A549 (cell line): ENCODE results near the gene LSM3. TPM values are rescaled to one million over a fixed set of nuclear protein-coding genes. Genes with fewer than 3 reads are reported as not detected.

Source experiments
- ATAC-seq, 2 experiments: fragments of 200-7000 bp in 1 of 2; fragments of >200 bp in 1 of 2; cut with Nextera tagmentation in 1 of 2; cut with Tn5 transposase in 1 of 2; 3 replicates each; pipeline versions ENCODE4 v1.8.0 to v1.9.1; 2018 to 2020; ENCODE audit warnings: mild to moderate bottlenecking in 1 of 2, moderate library complexity in 1 of 2
- CTCF ChIA-PET: fragments of 300-600 bp; sonication (Branson Sonifier 250); formaldehyde crosslinking; extraction: SDS; loops from one replicate; lab custom pipeline; 2021; ENCODE audit warnings: antibody characterized with exemption, inconsistent platforms; lab: Yijun Ruan, JAX
- POLR2A ChIA-PET: fragments of 350-600 bp; formaldehyde crosslinking; extraction: SDS; loops from one replicate; lab custom pipeline; 2021; ENCODE audit warnings: antibody characterized with exemption, inconsistent platforms; lab: Yijun Ruan, JAX
- DNase-seq, 2 experiments: peaks; one replicate each; pipeline versions ENCODE4 v3.0.0 to v3.0.0-alpha.2; 2011 to 2016; ENCODE audit warnings: low read depth in 1 of 2, low spot score in 1 of 2
- FAIRE-seq: peaks from 2 replicates; lab custom pipeline; 2011; peaks lifted over from hg19 to GRCh38; lab: Jason Lieb, UNC
- H3K27ac ChIP-seq, 2 experiments: fragments of >200 bp; sonication (Bioruptor Twin); formaldehyde crosslinking; 3 replicates each; pipeline ENCODE4 v1.5.1; 2016 to 2017
- H3K4me1 ChIP-seq: fragments of >200 bp; sonication (Bioruptor Twin); formaldehyde crosslinking; 3 replicates; pipeline ENCODE4 v1.6.1; 2016
- H3K4me2 ChIP-seq: fragments of >200 bp; sonication (Bioruptor Twin); formaldehyde crosslinking; 3 replicates; pipeline ENCODE4 v1.6.1; 2016
- H3K4me3 ChIP-seq: fragments of >200 bp; sonication (Bioruptor Twin); formaldehyde crosslinking; 3 replicates; pipeline ENCODE4 v1.5.1; 2016
- H3K9me3 ChIP-seq: fragments of >200 bp; sonication (Bioruptor Twin); formaldehyde crosslinking; 3 replicates; pipeline ENCODE4 v1.6.1; 2016
- BCL3 ChIP-seq: fragments of >200 bp; sonication (Bioruptor Twin); formaldehyde crosslinking; IDR thresholded peaks from 3 replicates; pipeline ENCODE4 v1.6.1; 2016
- BHLHE40 ChIP-seq: IDR thresholded peaks from 2 replicates; pipeline ENCODE4 v1.6.1; 2012; ENCODE audit warnings: low read depth, low read length, inconsistent platforms
- CBX2 ChIP-seq: fragments of 200-600 bp; sonication (generic); IDR thresholded peaks from 2 replicates; pipeline ENCODE4 v1.6.1; 2016; ENCODE audit warnings: low read depth, mild to moderate bottlenecking, borderline replicate concordance
- CBX8 ChIP-seq: fragments of 200-600 bp; sonication (generic); IDR thresholded peaks from 2 replicates; pipeline ENCODE4 v1.6.1; 2016
- CHD4 ChIP-seq: fragments of 200-600 bp; sonication (generic); IDR thresholded peaks from 2 replicates; pipeline ENCODE4 v1.6.1; 2016; ENCODE audit warnings: antibody characterized with exemption, mild to moderate bottlenecking, borderline replicate concordance
- CTCF ChIP-seq: fragments of >200 bp; sonication (Bioruptor Twin); formaldehyde crosslinking; IDR thresholded peaks from 3 replicates; pipeline ENCODE4 v1.5.1; 2016
- E2F6 ChIP-seq: IDR thresholded peaks from 2 replicates; pipeline ENCODE4 v1.6.1; 2012; ENCODE audit warnings: low read depth, borderline replicate concordance
- EHF ChIP-seq: fragments of 250-450 bp; sonication (Bioruptor Pico); IDR thresholded peaks from 2 replicates; pipeline ENCODE4 v1.5.0; 2020; ENCODE audit warnings: mild to moderate bottlenecking
- ESRRA ChIP-seq: fragments of 150-350 bp; IDR thresholded peaks from 2 replicates; pipeline ENCODE4 v1.6.1; 2014; ENCODE audit warnings: mild to moderate bottlenecking, low read length, borderline replicate concordance
- FOSL2 ChIP-seq, 2 experiments: fragments of 450-650 bp in 1 of 2; fragments of >200 bp in 1 of 2; sonication (Bioruptor Twin) in 1 of 2; formaldehyde crosslinking; IDR thresholded peaks; 2 replicates each; pipeline versions ENCODE4 v1.5.0 to v1.6.1; 2016 to 2020; ENCODE audit warnings: mild to moderate bottlenecking in 1 of 2, moderate library complexity in 1 of 2
- HDAC2 ChIP-seq: fragments of 200-600 bp; sonication (generic); IDR thresholded peaks from 2 replicates; pipeline ENCODE4 v1.6.1; 2016
- HOXB13 ChIP-seq: fragments of 250-450 bp; sonication (Bioruptor Pico); IDR thresholded peaks from 2 replicates; pipeline ENCODE4 v1.5.0; 2020; ENCODE audit warnings: low read depth, mild to moderate bottlenecking, moderate library complexity
- HOXB5 ChIP-seq: fragments of 250-450 bp; sonication (Bioruptor Pico); IDR thresholded peaks from 2 replicates; pipeline ENCODE4 v1.5.0; 2020; ENCODE audit warnings: mild to moderate bottlenecking, moderate library complexity
- JUN ChIP-seq, 2 experiments: fragments of >200 bp; sonication (Bioruptor Twin); formaldehyde crosslinking; IDR thresholded peaks; 2 replicates in 1 of 2; 3 replicates in 1 of 2; pipeline ENCODE4 v1.6.1; 2016 to 2017
- JUNB ChIP-seq: fragments of >200 bp; sonication (Bioruptor Twin); formaldehyde crosslinking; IDR thresholded peaks from 2 replicates; pipeline ENCODE4 v1.6.1; 2016
- MAZ ChIP-seq: fragments of 150-350 bp; IDR thresholded peaks from 2 replicates; pipeline ENCODE4 v1.6.1; 2014; ENCODE audit warnings: antibody characterized with exemption, low read depth, low read length, borderline replicate concordance
- PBX3 ChIP-seq: IDR thresholded peaks from 2 replicates; pipeline ENCODE4 v1.6.1; 2012
- PHF8 ChIP-seq: fragments of 200-600 bp; sonication (generic); IDR thresholded peaks from 2 replicates; pipeline ENCODE4 v1.6.1; 2016; ENCODE audit warnings: low read depth, mild to moderate bottlenecking, antibody characterized with exemption, moderate library complexity, borderline replicate concordance
- POLR2A ChIP-seq: IDR thresholded peaks from 2 replicates; pipeline ENCODE4 v1.6.1; 2012; ENCODE audit warnings: mild to moderate bottlenecking, low read length
- RAD21 ChIP-seq, 2 experiments: fragments of >200 bp in 1 of 2; sonication (Bioruptor Twin) in 1 of 2; formaldehyde crosslinking in 1 of 2; IDR thresholded peaks in 1 of 2; conservative IDR thresholded peaks in 1 of 2; 2 replicates in 1 of 2; 3 replicates in 1 of 2; pipeline ENCODE4 v1.6.1; 2012 to 2018; ENCODE audit warnings: inconsistent platforms in 1 of 2
- RARB ChIP-seq: fragments of 250-450 bp; sonication (Bioruptor Pico); IDR thresholded peaks from 2 replicates; pipeline ENCODE4 v1.8.0; 2021; ENCODE audit warnings: mild to moderate bottlenecking, moderate library complexity
- RCOR1 ChIP-seq: fragments of 150-350 bp; IDR thresholded peaks from 2 replicates; pipeline ENCODE4 v1.6.1; 2014; ENCODE audit warnings: antibody characterized with exemption, low read length, low read depth
- RFX5 ChIP-seq: fragments of 450-650 bp; IDR thresholded peaks from 2 replicates; pipeline ENCODE4 v1.7.1; 2014; ENCODE audit warnings: antibody characterized with exemption, mild to moderate bottlenecking, moderate library complexity
- RNF2 ChIP-seq: fragments of 200-600 bp; sonication (generic); IDR thresholded peaks from 2 replicates; pipeline ENCODE4 v1.6.1; 2016; ENCODE audit warnings: low read depth, mild to moderate bottlenecking, antibody characterized with exemption, moderate library complexity, borderline replicate concordance
- SMC3 ChIP-seq: fragments of >200 bp; sonication (Bioruptor Twin); formaldehyde crosslinking; IDR thresholded peaks from 3 replicates; pipeline ENCODE4 v1.6.1; 2018; ENCODE audit warnings: inconsistent platforms
- TP53 ChIP-seq: fragments of 250-450 bp; sonication (Bioruptor Pico); IDR thresholded peaks from 2 replicates; pipeline ENCODE4 v1.5.0; 2021; ENCODE audit warnings: mild to moderate bottlenecking, moderate library complexity
- WGBS: methylation state at CpG from one replicate; pipeline ENCODE4 v1.1.6; 2017; ENCODE audit errors: missing lambda C conversion rate; 5-methylcytosine and 5-hydroxymethylcytosine counted together
- polyA plus RNA-seq, 4 experiments: library from polyadenylated mRNA; depleted of rRNA in 3 of 4; stranded (reverse); fragments of >200 nt; fragmentation: RNase III in 1 of 4; extraction: RNeasy Plus Mini Kit Qiagen cat#74134 plus additional on column Dnase treatment in 1 of 4; gene quantifications; 2 replicates in 3 of 4; 3 replicates in 1 of 4; pipeline ENCODE4 v1.2.3, GENCODE V29; 2011 to 2017

Gene LSM3
- polyA plus RNA-seq, 2 of the 4 experiments (the other 2 are of a cell fraction) = 23.9 to 32.0 TPM

GRCh38 chr3:14175383-14176037 lies 3.1 kb upstream of the LSM3 start:
- no peak for DNase-seq
- Histone ChIP-seq H3K4me2 (peak overlapping the region; percentile 89), H3K4me3 (no peak overlapping the region), H3K9me3 (no peaks in the 10 kb centered on the region), H3K4me1 (peaks cover 58% of the 10 kb centered on the region), H3K27ac (no peak overlapping the region)
- WGBS = 68% methylated on average over 3 of the region's 3 CpGs
- POLR2A ChIA-PET = no interaction called here
- CTCF ChIA-PET = interaction anchor here (1.1 to 3.9 kb wide), 5 partner anchors 9 to 50 kb away, joined by 3 to 10 read pairs (median 6); partner anchors contain the start of genes CHCHD4 and TMEM43
- ATAC-seq = no peak
- no peak for FAIRE-seq
- TF ChIP-seq CTCF = no peak
- TF ChIP-seq RNF2 = no peak
- no peak for TF ChIP-seq MAZ
- no peak for TF ChIP-seq JUNB
- TF ChIP-seq EHF (CRISPR knock-in tag) = no peak
- no peak for TF ChIP-seq CBX2
- TF ChIP-seq E2F6 = no peak
- TF ChIP-seq SMC3 = no peak
- no peak for TF ChIP-seq PHF8

GRCh38 chr3:14177580-14178246 lies 904 bp upstream of the LSM3 start:
- Histone ChIP-seq H3K9me3 (no peaks in the 10 kb centered on the region), H3K4me1 (peaks cover 41% of the 10 kb centered on the region), H3K4me3 (peak overlapping the region; percentile 71), H3K27ac (peak overlapping the region; percentile 95 to 97), H3K4me2 (peak overlapping the region; percentile 89)
- ChIA-PET CTCF (interaction anchor here (1.7 to 3.9 kb wide), 3 partner anchors 26 to 53 kb away, joined by 3 to 15 read pairs (median 10); partner anchors contain the start of genes CHCHD4 and TMEM43), POLR2A (interaction anchor here (0.6 to 2.0 kb wide), 14 partner anchors 7 to 769 kb away, joined by 3 to 41 read pairs (median 4); partner anchors contain the start of genes CHCHD4 and TMEM43)
- TF ChIP-seq CBX2 = no peak
- no peak for TF ChIP-seq BCL3
- TF ChIP-seq EHF (CRISPR knock-in tag) = no peak
- TF ChIP-seq RAD21 (conservative IDR thresholded peaks at IDR 0.05 in 1 of 2, IDR thresholded peaks at IDR 0.05 in 1 of 2) = no peak
- no peak for TF ChIP-seq BHLHE40
- no peak for TF ChIP-seq HOXB13
- TF ChIP-seq RCOR1 = no peak
- TF ChIP-seq RARB = no peak
- TF ChIP-seq TP53 (CRISPR knock-in tag) = no peak
- no peak for TF ChIP-seq FOSL2 (IDR thresholded peaks at IDR 0.05)
- no peak for TF ChIP-seq FOSL2 (CRISPR knock-in tag; IDR thresholded peaks at IDR 0.05)
- TF ChIP-seq CBX8 = no peak
- TF ChIP-seq RFX5 = no peak
- no peak for TF ChIP-seq JUN (IDR thresholded peaks at IDR 0.05)
- TF ChIP-seq PBX3 = no peak
- no peak for TF ChIP-seq POLR2A
- no peak for TF ChIP-seq ESRRA
- TF ChIP-seq MAZ = no peak
- no peak for TF ChIP-seq HDAC2
- TF ChIP-seq CHD4 = no peak
- TF ChIP-seq HOXB5 = no peak
- 1% methylated on average over 10 of the region's 10 CpGs for WGBS
- peak in 1 of 2 experiments; percentile 40 for DNase-seq
- FAIRE-seq = no peak
- ATAC-seq = peak; percentile 47 to 73
